ENCODE results near the gene GALNTL6. TPM values are rescaled to one million over a fixed set of nuclear protein-coding genes. Genes with fewer than 3 reads are reported as not detected.

GALNTL6 gene
- total RNA-seq, 1 experiment from 2014 or later, result not detected

DNA sequence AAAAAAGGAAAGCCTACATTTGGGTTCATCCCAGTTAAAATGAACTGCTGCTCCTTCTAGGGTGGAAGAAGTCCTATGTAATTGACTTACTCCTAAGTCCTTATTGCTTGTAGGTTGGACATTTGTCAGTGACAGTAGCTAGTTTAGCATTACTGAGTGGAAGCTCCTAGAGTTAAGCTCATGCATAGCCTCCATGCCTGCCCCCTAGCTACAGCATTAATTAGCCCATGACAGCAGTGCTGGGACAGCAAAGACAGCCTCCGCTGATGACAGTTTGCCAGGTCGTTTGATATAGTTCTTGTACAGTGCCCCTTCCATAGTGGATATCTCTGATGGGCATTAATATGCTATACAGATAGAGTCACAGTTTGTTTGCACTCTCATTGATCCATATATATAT lies 18.7 kb upstream of the GALNTL6 start:
- no peaks in the 10 kb centered on the region for H3K27me3 ChIP-seq (ENCODE audit: insufficient read depth, low read depth)
- H3K4me2 ChIP-seq, result no peak overlapping the region
- no peaks in the 10 kb centered on the region for H3F3A ChIP-seq (ENCODE audit: insufficient read depth, low read depth)
- TF ChIP-seq EZH2 (IDR thresholded peaks at IDR 0.05; ENCODE audit: low read depth), result no peak
- TF ChIP-seq, protein P1, sequence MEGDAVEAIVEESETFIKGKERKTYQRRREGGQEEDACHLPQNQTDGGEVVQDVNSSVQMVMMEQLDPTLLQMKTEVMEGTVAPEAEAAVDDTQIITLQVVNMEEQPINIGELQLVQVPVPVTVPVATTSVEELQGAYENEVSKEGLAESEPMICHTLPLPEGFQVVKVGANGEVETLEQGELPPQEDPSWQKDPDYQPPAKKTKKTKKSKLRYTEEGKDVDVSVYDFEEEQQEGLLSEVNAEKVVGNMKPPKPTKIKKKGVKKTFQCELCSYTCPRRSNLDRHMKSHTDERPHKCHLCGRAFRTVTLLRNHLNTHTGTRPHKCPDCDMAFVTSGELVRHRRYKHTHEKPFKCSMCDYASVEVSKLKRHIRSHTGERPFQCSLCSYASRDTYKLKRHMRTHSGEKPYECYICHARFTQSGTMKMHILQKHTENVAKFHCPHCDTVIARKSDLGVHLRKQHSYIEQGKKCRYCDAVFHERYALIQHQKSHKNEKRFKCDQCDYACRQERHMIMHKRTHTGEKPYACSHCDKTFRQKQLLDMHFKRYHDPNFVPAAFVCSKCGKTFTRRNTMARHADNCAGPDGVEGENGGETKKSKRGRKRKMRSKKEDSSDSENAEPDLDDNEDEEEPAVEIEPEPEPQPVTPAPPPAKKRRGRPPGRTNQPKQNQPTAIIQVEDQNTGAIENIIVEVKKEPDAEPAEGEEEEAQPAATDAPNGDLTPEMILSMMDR (conservative IDR thresholded peaks at IDR 0.05), result no peak
- no TSS peak for BruUV-seq (replicated peaks)
- H3K79me2 ChIP-seq (ENCODE audit: low read depth), result no peaks in the 10 kb centered on the region
- H3K36me3 ChIP-seq (ENCODE audit: low read depth), result no peaks in the 10 kb centered on the region
- H3K4me1 ChIP-seq (replicated peaks; ENCODE audit: insufficient read depth), result no peaks in the 10 kb centered on the region
- H3K9me2 ChIP-seq (ENCODE audit: insufficient read depth), result no peaks in the 10 kb centered on the region
- H2AFZ ChIP-seq, result no peak overlapping the region
- no peak for DNase-seq
- no peaks in the 10 kb centered on the region for H3K9me3 ChIP-seq (ENCODE audit: insufficient read depth, low read depth)
- H4K20me1 ChIP-seq (ENCODE audit: insufficient read depth), result no peaks in the 10 kb centered on the region
- intact Hi-C loops (cut with micrococcal nuclease; ENCODE audit: unreplicated experiment), result no loop called here
- POLR2A ChIA-PET (ENCODE audit: unreplicated experiment), result no interaction called here
- CTCF ChIA-PET, result no interaction called here
- H3K4me3 ChIP-seq, result no peak overlapping the region
- H3K27ac ChIP-seq, result no peak overlapping the region

DNA sequence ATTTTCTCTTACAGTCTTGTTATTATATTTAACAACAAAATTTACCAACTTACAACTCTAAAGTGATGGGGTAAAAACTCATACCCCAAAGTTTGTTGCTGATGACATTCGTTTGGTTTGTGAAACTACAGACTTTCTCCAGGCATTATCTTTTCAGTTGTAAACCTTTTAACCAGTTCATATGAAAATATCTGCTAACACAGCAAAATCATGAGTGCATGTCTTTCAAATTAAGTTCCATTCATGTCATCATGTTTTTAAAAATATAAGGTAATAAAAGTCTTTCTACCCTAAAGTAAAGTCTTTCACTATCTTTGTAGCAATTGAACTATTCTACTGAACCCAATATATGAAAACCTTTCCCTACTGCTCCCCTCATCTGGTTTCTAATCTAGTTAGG lies 3.4 kb upstream of the GALNTL6 start:
- intact Hi-C loops (cut with micrococcal nuclease; ENCODE audit: unreplicated experiment), result no loop called here
- no peak for DNase-seq
- H3K4me2 ChIP-seq, result no peak overlapping the region
- H3K4me3 ChIP-seq, result no peak overlapping the region
- no TSS peak for BruUV-seq (replicated peaks)
- no peak overlapping the region for H2AFZ ChIP-seq
- no peaks in the 10 kb centered on the region for H3K9me3 ChIP-seq (ENCODE audit: insufficient read depth, low read depth)
- no peaks in the 10 kb centered on the region for H3F3A ChIP-seq (ENCODE audit: insufficient read depth, low read depth)
- TF ChIP-seq EZH2 (IDR thresholded peaks at IDR 0.05; ENCODE audit: low read depth), result no peak
- TF ChIP-seq, protein P1 (conservative IDR thresholded peaks at IDR 0.05), result no peak
- H3K27ac ChIP-seq, result no peak overlapping the region
- no peaks in the 10 kb centered on the region for H3K27me3 ChIP-seq (ENCODE audit: insufficient read depth, low read depth)
- no peaks in the 10 kb centered on the region for H4K20me1 ChIP-seq (ENCODE audit: insufficient read depth)
- POLR2A ChIA-PET (ENCODE audit: unreplicated experiment), result no interaction called here
- no peaks in the 10 kb centered on the region for H3K79me2 ChIP-seq (ENCODE audit: low read depth)
- CTCF ChIA-PET, result no interaction called here
- H3K36me3 ChIP-seq (ENCODE audit: low read depth), result no peaks in the 10 kb centered on the region
- H3K9me2 ChIP-seq (ENCODE audit: insufficient read depth), result no peaks in the 10 kb centered on the region
- no peaks in the 10 kb centered on the region for H3K4me1 ChIP-seq (replicated peaks; ENCODE audit: insufficient read depth)

DNA sequence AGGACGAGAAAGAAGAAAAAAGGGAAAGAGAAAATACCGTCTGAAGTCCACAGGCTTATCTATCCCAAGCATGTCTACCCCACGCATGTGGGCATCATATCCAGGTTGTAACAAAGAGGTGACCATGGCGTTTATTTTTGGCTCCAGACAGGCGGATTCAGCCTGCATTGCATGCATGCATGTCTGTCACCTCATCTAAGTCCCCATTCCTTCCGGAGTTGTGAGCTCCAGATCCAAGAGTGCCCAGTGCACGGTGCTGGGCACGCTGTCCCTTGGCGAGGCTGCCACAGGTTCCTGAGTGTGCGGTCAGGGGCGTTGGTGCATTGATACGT lies 905 bp upstream of the GALNTL6 start:
- no peaks in the 10 kb centered on the region for H3K4me1 ChIP-seq (replicated peaks; ENCODE audit: insufficient read depth)
- no peak for DNase-seq
- H3K79me2 ChIP-seq (ENCODE audit: low read depth), result no peaks in the 10 kb centered on the region
- H3K4me3 ChIP-seq, result no peak overlapping the region
- no peak overlapping the region for H2AFZ ChIP-seq
- no TSS peak for BruUV-seq (replicated peaks)
- H3K4me2 ChIP-seq, result no peak overlapping the region
- H3K27ac ChIP-seq, result no peak overlapping the region
- intact Hi-C loops (cut with micrococcal nuclease; ENCODE audit: unreplicated experiment), result no loop called here
- no peaks in the 10 kb centered on the region for H4K20me1 ChIP-seq (ENCODE audit: insufficient read depth)
- no peaks in the 10 kb centered on the region for H3K9me2 ChIP-seq (ENCODE audit: insufficient read depth)
- no peaks in the 10 kb centered on the region for H3K36me3 ChIP-seq (ENCODE audit: low read depth)
- H3K9me3 ChIP-seq (ENCODE audit: insufficient read depth, low read depth), result no peaks in the 10 kb centered on the region
- no peaks in the 10 kb centered on the region for H3F3A ChIP-seq (ENCODE audit: insufficient read depth, low read depth)
- CTCF ChIA-PET, result no interaction called here
- TF ChIP-seq EZH2 (IDR thresholded peaks at IDR 0.05; ENCODE audit: low read depth), result no peak
- TF ChIP-seq, protein P1 (conservative IDR thresholded peaks at IDR 0.05), result no peak
- H3K27me3 ChIP-seq (ENCODE audit: insufficient read depth, low read depth), result no peaks in the 10 kb centered on the region
- POLR2A ChIA-PET (ENCODE audit: unreplicated experiment), result no interaction called here
